Activated T-cell treated with anti-CD3 and anti-CD28 coated beads for 24 hours (primary cell): ENCODE results near the gene PTTG1IP.
A peak's percentile ranks its signal among the peaks of the same experiment; 100 is the strongest.

Source experiments
- DNase-seq: peaks from one replicate; pipeline ENCODE4 v3.0.0-alpha.2; 2020; ENCODE audit warnings: low read depth

Gene PTTG1IP

GRCh38 chr21:44801468-44802395, 71.8 kb downstream of the PTTG1IP start, which contains the start of gene UBE2G2:
UBE2G2 (minus strand) TSS chr21:44801820; CDS start chr21:44801748, 72 bp downstream.
- DNase-seq, result peak; percentile 83

DNA sequence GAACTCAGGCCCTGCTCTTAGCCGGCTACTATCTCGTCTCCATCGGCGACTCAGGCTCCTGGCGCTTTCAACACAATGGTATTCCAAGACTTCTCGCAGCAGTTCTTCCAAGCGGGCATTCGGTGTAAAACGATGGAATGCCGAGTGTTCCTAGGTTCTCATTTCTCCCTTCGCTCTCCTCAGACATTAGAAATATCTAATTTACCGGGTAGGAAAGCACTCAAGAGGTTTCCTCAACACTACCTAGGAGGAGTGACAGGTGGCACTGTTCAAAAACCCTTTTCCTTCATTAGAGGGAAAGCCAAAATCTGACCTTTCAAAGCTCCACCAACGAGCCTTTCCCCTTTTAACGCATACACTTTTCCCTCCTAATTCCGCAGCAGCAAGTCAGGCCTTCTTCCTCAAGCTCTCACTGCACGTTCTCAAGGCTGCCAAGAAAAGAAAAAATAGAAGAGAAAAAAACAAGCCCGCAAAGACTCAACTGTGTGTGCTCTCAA, 72.5 kb downstream of the PTTG1IP start:
- no peak for DNase-seq

DNA sequence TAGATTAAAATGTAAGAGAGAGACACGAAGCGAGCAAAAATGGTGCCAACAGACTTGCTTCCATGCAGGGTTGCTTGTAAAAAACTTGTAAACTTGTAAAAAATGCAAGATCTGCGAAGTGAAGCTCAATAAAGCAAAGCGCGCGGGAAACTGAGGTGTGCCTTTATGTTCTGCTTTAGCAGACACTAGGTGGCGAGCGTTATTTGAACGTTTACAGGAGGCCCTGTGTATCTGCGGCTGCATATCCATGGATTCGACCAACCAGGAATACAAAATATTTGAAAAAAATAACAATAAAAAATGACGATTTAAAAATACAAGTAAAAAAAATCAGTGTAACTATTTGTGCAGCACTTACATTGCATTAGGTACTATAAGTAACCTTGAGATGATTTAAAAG, 73.4 kb downstream of the PTTG1IP start:
- DNase-seq, result no peak

DNA sequence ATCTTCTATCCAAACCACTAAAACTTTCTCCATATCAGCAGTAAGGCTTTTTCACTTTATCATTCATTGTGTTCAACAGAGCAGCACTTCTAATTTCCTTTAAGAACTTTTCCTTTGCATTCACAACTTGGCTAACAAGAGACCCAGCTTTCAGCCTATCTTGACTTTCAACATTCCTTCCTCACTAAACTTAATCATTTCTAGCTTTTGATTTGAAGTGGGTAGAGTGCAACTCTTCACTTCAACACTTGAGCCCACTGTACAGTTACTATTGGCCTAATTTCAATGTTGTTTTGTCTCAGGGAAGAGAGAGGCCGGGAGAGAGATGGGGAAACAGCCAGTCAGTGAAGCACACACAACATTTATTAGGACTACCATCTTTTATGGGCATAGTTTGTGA, 73.8 kb downstream of the PTTG1IP start:
- DNase-seq, result no peak
